ENCODE measurements around the gene LIPM. TPM values are rescaled to one million over a fixed set of nuclear protein-coding genes. Genes with fewer than 3 reads are reported as not detected.

LIPM gene
- total and polyA plus RNA-seq, 12 donors = not detected

DNA sequence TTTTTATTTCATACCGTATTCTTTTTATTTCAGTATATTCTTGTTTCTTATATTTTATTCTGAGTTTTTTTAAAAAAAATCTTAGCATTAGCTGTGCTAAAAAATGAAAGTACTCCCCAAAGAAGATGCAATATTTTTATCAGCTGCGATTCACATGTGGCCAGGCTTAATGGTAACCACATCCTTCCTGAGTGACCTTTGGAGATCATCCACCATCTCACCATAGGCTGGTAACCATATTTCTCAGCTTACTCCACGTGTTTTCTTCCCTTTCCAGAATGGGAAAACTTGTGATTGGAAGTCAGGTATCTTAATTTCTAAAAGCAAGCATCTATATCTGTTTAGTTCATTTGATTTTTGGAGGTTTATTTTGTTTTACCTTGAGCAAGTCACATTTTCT is 18.8 kb upstream of the LIPM start:
- no peaks in the 10 kb centered on the region for H3K4me1 ChIP-seq
- DNase-seq (no peak), ATAC-seq (no peak)
- no peaks in the 10 kb centered on the region for H3K9me3 ChIP-seq
- intact Hi-C loops (cut with DNase I) = loop anchor here in 1 of 10 donors (10.0 kb wide), 1 partner anchor 99 kb away; no protein-coding TSS in a partner anchor
- H3K27me3 ChIP-seq = peaks cover 0 to 4% (median 0%) of the 10 kb centered on the region in 7 donors
- no peaks in the 10 kb centered on the region for H3K36me3 ChIP-seq
- TF ChIP-seq, protein P1, sequence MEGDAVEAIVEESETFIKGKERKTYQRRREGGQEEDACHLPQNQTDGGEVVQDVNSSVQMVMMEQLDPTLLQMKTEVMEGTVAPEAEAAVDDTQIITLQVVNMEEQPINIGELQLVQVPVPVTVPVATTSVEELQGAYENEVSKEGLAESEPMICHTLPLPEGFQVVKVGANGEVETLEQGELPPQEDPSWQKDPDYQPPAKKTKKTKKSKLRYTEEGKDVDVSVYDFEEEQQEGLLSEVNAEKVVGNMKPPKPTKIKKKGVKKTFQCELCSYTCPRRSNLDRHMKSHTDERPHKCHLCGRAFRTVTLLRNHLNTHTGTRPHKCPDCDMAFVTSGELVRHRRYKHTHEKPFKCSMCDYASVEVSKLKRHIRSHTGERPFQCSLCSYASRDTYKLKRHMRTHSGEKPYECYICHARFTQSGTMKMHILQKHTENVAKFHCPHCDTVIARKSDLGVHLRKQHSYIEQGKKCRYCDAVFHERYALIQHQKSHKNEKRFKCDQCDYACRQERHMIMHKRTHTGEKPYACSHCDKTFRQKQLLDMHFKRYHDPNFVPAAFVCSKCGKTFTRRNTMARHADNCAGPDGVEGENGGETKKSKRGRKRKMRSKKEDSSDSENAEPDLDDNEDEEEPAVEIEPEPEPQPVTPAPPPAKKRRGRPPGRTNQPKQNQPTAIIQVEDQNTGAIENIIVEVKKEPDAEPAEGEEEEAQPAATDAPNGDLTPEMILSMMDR (IDR thresholded peaks at IDR 0.05) = no peak
- WGBS, 2 donors = 67 to 78% methylated on average over 3 of the region's 3 CpGs
- H3K27ac ChIP-seq = no peak overlapping the region
- H3K4me3 ChIP-seq = no peak overlapping the region

DNA sequence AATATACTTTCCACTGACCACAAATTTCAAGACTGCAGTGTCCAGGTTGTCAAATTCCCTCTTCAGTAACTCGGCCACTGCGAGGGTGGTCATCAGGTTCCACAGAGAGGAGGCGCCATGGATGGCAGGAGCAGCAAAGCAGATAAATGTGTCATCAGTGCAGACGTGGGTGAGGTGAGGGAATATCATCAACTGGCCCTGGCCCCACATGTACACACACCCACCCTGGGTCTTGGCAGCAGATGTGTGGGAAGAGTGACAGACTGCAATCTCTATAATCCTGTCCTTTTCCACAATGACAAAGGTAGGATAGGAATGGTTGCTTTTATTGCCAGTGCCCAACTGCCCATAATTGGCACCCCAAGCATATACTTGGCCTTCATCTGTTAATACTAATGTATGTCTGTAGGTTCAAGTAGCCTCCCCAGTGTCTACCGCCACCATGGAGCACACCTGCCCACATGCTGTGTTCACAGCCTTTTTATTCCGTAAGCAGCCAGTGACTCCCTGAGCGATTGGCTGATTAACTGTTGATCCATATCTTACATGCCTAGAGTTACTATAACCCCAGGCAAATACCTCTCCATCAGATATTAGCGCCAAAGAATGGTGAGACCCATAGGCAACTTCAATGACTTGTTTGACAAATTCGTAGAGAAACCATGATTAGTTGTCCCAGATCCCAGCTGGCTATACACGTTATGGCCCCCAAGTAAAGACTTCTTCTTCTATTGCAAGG is 16.3 kb upstream of the LIPM start:
- Histone ChIP-seq H3K36me3 (no peaks in the 10 kb centered on the region), H3K4me3 (no peak overlapping the region), H3K27me3 (peaks cover 0 to 4% (median 0%) of the 10 kb centered on the region in 7 donors), H3K27ac (no peak overlapping the region), H3K9me3 (no peaks in the 10 kb centered on the region), H3K4me1 (no peaks in the 10 kb centered on the region)
- TF ChIP-seq, protein P1 (IDR thresholded peaks at IDR 0.05) = no peak
- ATAC-seq (no peak), DNase-seq (no peak)
- 83 to 85% methylated on average over 10 of the region's 10 CpGs for WGBS, 2 donors
- intact Hi-C loops (cut with DNase I) = loop anchor here in 1 of 10 donors (10.0 kb wide), 1 partner anchor 101 kb away; no protein-coding TSS in a partner anchor

DNA sequence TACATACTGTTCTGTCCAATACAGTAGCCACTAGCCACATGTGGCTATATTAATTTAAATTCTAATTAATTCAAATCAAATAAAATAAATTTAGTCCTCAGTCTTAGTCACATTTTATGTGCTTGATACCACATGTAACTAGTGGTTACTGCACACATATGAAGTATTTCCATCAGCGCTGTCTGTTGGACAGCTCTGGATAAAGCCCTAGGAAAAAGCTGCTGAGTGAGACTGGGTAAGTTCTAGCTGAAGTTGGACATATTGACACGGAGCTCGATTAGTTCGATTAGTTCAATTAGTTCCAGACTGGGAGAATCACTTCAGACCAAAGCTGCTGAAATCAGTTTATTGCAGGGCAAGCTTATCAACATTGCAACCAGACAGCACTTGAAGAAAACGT is 15.1 kb upstream of the LIPM start:
- TF ChIP-seq, protein P1 (IDR thresholded peaks at IDR 0.05) = no peak
- 67 to 69% methylated on average over 5 of the region's 5 CpGs for WGBS, 2 donors
- Histone ChIP-seq H3K36me3 (no peaks in the 10 kb centered on the region), H3K4me3 (no peak overlapping the region), H3K27ac (no peak overlapping the region), H3K27me3 (peaks cover 0 to 4% (median 0%) of the 10 kb centered on the region in 7 donors), H3K4me1 (peaks cover 0 to 10% (median 0%) of the 10 kb centered on the region in 9 donors), H3K9me3 (no peaks in the 10 kb centered on the region)
- ATAC-seq = no peak
- intact Hi-C loops (cut with DNase I) = loop anchor here in 1 of 10 donors (10.0 kb wide), 1 partner anchor 103 kb away; no protein-coding TSS in a partner anchor
- no peak for DNase-seq

DNA sequence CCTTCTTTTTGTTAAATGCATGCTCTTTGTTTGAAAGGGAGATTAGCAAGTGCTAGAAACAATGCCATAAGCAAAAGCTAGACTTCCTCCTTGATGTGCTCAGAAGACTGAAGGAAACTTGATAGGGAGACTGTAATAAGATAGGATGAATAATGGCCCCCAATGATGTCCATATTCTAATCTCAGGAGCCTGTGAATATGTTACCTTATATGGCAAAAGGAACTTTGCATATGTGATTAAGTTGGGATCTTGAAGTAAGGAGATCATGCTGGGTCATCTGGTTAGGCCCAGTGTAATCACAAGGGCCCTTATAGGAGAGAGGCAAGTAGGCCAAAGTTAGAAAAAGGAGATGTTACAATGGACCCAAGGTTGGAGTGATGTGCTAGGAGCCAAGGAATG is 13.6 kb upstream of the LIPM start:
- Histone ChIP-seq H3K36me3 (no peaks in the 10 kb centered on the region), H3K4me1 (peaks cover 0 to 17% (median 0%) of the 10 kb centered on the region in 9 donors), H3K27ac (no peak overlapping the region), H3K9me3 (no peaks in the 10 kb centered on the region), H3K4me3 (no peak overlapping the region), H3K27me3 (peaks cover 0 to 4% (median 0%) of the 10 kb centered on the region in 7 donors)
- no peak for DNase-seq
- intact Hi-C loops (cut with DNase I) = loop anchor here in 1 of 10 donors (10.0 kb wide), 1 partner anchor 104 kb away; no protein-coding TSS in a partner anchor
- no peak for ATAC-seq
- TF ChIP-seq, protein P1 (IDR thresholded peaks at IDR 0.05) = no peak
